GM10266 (cell line): Measurements from ENCODE around the gene ANTXRL.
"Not testable (repeated sequence)": the region's sequence is repeated elsewhere in the genome, so short reads cannot be mapped to it uniquely, and the experiment has no call there.

Experiments used
- DNase-seq: peaks from one replicate; pipeline ENCODE4 v3.0.0; 2012; ENCODE audit errors: extremely low spot score

Gene ANTXRL

GRCh38 chr10:46377651-46378050 is 90.9 kb downstream of the ANTXRL start:
- not testable (repeated sequence) for DNase-seq

- not testable (repeated sequence) for DNase-seq
These were observed 91.3 kb downstream of the ANTXRL start for GRCh38 chr10:46378108-46378507.

- DNase-seq = not testable (repeated sequence)
These were observed 92.5 kb downstream of the ANTXRL start for GRCh38 chr10:46379233-46379848.
